ENCODE data around the gene SETSIP. TPM values are rescaled to one million over a fixed set of nuclear protein-coding genes. Genes with fewer than 3 reads are reported as not detected.

Gene SETSIP
- polyA plus RNA-seq, 1 donor (not counting 4 experiments of a cell fraction or from before 2014, with no cell fraction given), result 0.89 TPM

- Histone ChIP-seq H4K20me1 (ENCODE audit: control insufficient read depth, extremely low read depth, insufficient read depth, low read length) (no peaks in the 10 kb centered on the region), H3K4me1 (ENCODE audit: control insufficient read depth, extremely low read depth, insufficient read depth, low read length) (peaks cover 2% of the 10 kb centered on the region), H3K9me1 (ENCODE audit: control insufficient read depth, extremely low read depth, insufficient read depth, low read length) (no peaks in the 10 kb centered on the region), H3K27me3 (ENCODE audit: control insufficient read depth, extremely low read depth, insufficient read depth, low read length) (no peaks in the 10 kb centered on the region), H2AFZ (ENCODE audit: control insufficient read depth, low read length) (no peak overlapping the region), H3K36me3 (ENCODE audit: control insufficient read depth in 2 of 2, extremely low read depth in 1 of 2, insufficient read depth in 2 of 2, low read length in 2 of 2) (no peaks in the 10 kb centered on the region), H3K9me3 (ENCODE audit: control insufficient read depth, low read depth, low read length) (no peaks in the 10 kb centered on the region), H3K79me2 (ENCODE audit: control insufficient read depth, insufficient read depth, low read length) (no peaks in the 10 kb centered on the region), H3K4me2 (ENCODE audit: control insufficient read depth, extremely low read depth, insufficient read depth, low read depth, low read length) (no peak overlapping the region), H3K27ac (ENCODE audit: control insufficient read depth, insufficient read depth, low read length) (no peak overlapping the region), H3K4me3 (ENCODE audit: control insufficient read depth in 2 of 3, extremely low read depth in 1 of 3, insufficient read depth in 2 of 3, low read depth in 1 of 3, low read length in 3 of 3) (no peak overlapping the region), H3K9ac (ENCODE audit: control insufficient read depth, extremely low read depth, insufficient read depth, low read length) (no peak overlapping the region)
- no peak for DNase-seq (ENCODE audit: low read depth, low spot score)
- dilution Hi-C loops (cut with MboI; ENCODE audit: extremely low pct_ligation_motif_present, low sequenced_read_pairs), result no loop called here
- FAIRE-seq, result no peak
- TF ChIP-seq CTCF (optimal IDR thresholded peaks at IDR 0.05 in 1 of 3, IDR thresholded peaks at IDR 0.05 in 1 of 3, conservative IDR thresholded peaks at IDR 0.05 in 1 of 3; ENCODE audit: extremely low read depth in 1 of 3, insufficient read depth in 2 of 3, low read length in 3 of 3), result no peak
- no peak for TF ChIP-seq EZH2 (IDR thresholded peaks at IDR 0.05; ENCODE audit: low read length)
Measured at GRCh38 chr1:92096317-92096716, 21.1 kb upstream of the SETSIP start.

- H3K4me1 ChIP-seq (ENCODE audit: control insufficient read depth, extremely low read depth, insufficient read depth, low read length), result peaks cover 2% of the 10 kb centered on the region
- H4K20me1 ChIP-seq (ENCODE audit: control insufficient read depth, extremely low read depth, insufficient read depth, low read length), result no peaks in the 10 kb centered on the region
- no peak overlapping the region for H2AFZ ChIP-seq (ENCODE audit: control insufficient read depth, low read length)
- no peak overlapping the region for H3K27ac ChIP-seq (ENCODE audit: control insufficient read depth, insufficient read depth, low read length)
- no peak overlapping the region for H3K4me2 ChIP-seq (ENCODE audit: control insufficient read depth, extremely low read depth, insufficient read depth, low read depth, low read length)
- dilution Hi-C loops (cut with MboI; ENCODE audit: extremely low pct_ligation_motif_present, low sequenced_read_pairs), result no loop called here
- no peak for DNase-seq (ENCODE audit: low read depth, low spot score)
- H3K9ac ChIP-seq (ENCODE audit: control insufficient read depth, extremely low read depth, insufficient read depth, low read length), result no peak overlapping the region
- no peaks in the 10 kb centered on the region for H3K27me3 ChIP-seq (ENCODE audit: control insufficient read depth, extremely low read depth, insufficient read depth, low read length)
- TF ChIP-seq EZH2 (IDR thresholded peaks at IDR 0.05; ENCODE audit: low read length) (no peak), CTCF (optimal IDR thresholded peaks at IDR 0.05 in 1 of 3, IDR thresholded peaks at IDR 0.05 in 1 of 3, conservative IDR thresholded peaks at IDR 0.05 in 1 of 3; ENCODE audit: extremely low read depth in 1 of 3, insufficient read depth in 2 of 3, low read length in 3 of 3) (no peak)
- no peaks in the 10 kb centered on the region for H3K9me3 ChIP-seq (ENCODE audit: control insufficient read depth, low read depth, low read length)
- no peaks in the 10 kb centered on the region for H3K36me3 ChIP-seq (ENCODE audit: control insufficient read depth in 2 of 2, extremely low read depth in 1 of 2, insufficient read depth in 2 of 2, low read length in 2 of 2)
- H3K79me2 ChIP-seq (ENCODE audit: control insufficient read depth, insufficient read depth, low read length), result no peaks in the 10 kb centered on the region
- FAIRE-seq, result no peak
- no peaks in the 10 kb centered on the region for H3K9me1 ChIP-seq (ENCODE audit: control insufficient read depth, extremely low read depth, insufficient read depth, low read length)
- H3K4me3 ChIP-seq (ENCODE audit: control insufficient read depth in 2 of 3, extremely low read depth in 1 of 3, insufficient read depth in 2 of 3, low read depth in 1 of 3, low read length in 3 of 3), result no peak overlapping the region
Measured at GRCh38 chr1:92095874-92096273, 20.7 kb upstream of the SETSIP start.

Data from keratinocyte (primary cell).